ENCODE results near the gene GTF2H3.

GRCh38 chr12:123608182-123608581, 25.4 kb upstream of the GTF2H3 start:
- TF ChIP-seq, protein P1, sequence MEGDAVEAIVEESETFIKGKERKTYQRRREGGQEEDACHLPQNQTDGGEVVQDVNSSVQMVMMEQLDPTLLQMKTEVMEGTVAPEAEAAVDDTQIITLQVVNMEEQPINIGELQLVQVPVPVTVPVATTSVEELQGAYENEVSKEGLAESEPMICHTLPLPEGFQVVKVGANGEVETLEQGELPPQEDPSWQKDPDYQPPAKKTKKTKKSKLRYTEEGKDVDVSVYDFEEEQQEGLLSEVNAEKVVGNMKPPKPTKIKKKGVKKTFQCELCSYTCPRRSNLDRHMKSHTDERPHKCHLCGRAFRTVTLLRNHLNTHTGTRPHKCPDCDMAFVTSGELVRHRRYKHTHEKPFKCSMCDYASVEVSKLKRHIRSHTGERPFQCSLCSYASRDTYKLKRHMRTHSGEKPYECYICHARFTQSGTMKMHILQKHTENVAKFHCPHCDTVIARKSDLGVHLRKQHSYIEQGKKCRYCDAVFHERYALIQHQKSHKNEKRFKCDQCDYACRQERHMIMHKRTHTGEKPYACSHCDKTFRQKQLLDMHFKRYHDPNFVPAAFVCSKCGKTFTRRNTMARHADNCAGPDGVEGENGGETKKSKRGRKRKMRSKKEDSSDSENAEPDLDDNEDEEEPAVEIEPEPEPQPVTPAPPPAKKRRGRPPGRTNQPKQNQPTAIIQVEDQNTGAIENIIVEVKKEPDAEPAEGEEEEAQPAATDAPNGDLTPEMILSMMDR (IDR thresholded peaks at IDR 0.05): no peak
- no peak for TF ChIP-seq POLR2A (IDR thresholded peaks at IDR 0.05)
